Measurements from ENCODE around the gene TMTC1. TPM values are rescaled to one million over a fixed set of nuclear protein-coding genes. Genes with fewer than 3 reads are reported as not detected.

TMTC1 gene
- total and polyA plus RNA-seq, 2 donors (not counting 1 experiment from before 2014, with no cell fraction given): not detected

- intact Hi-C loops (cut with micrococcal nuclease): no loop called here
Measured at GRCh38 chr12:29694002-29694401, 89.7 kb downstream of the TMTC1 start.

GRCh38 chr12:29692237-29692636 is 91.5 kb downstream of the TMTC1 start:
- ChIA-PET CTCF (no interaction called here), POLR2A (no interaction called here)
- no peak for DNase-seq
- Histone ChIP-seq H3K36me3 (replicated peaks in 1 of 2; ENCODE audit: control extremely low read depth in 1 of 2, control insufficient read depth in 1 of 2, extremely low read depth in 1 of 2, insufficient read depth in 2 of 2, low read length in 1 of 2) (no peaks in the 10 kb centered on the region), H3K4me2 (replicated peaks; ENCODE audit: low read depth, low read length, poor library complexity, severe bottlenecking) (no peak overlapping the region), H3K4me3 (ENCODE audit: control extremely low read depth in 1 of 5, extremely low read depth in 1 of 5, insufficient read depth in 1 of 5, low read depth in 2 of 5, low read length in 4 of 5) (no peak overlapping the region), H3K4me1 (ENCODE audit: control insufficient read depth in 2 of 2, insufficient read depth in 2 of 2, low read length in 2 of 2) (no peaks in the 10 kb centered on the region), H4K20me1 (ENCODE audit: control insufficient read depth, insufficient read depth, low read length, poor library complexity, severe bottlenecking) (no peaks in the 10 kb centered on the region), H3K27ac (ENCODE audit: low read length in 2 of 2) (no peak overlapping the region), H3K27me3 (replicated peaks in 1 of 4; ENCODE audit: control extremely low read depth in 1 of 4, control insufficient read depth in 3 of 4, insufficient read depth in 4 of 4, low read length in 3 of 4) (no peaks in the 10 kb centered on the region), H3K79me2 (ENCODE audit: control insufficient read depth, insufficient read depth, low read length) (no peaks in the 10 kb centered on the region), H2AFZ (ENCODE audit: insufficient read depth, low read depth, low read length, poor library complexity, severe bottlenecking) (no peak overlapping the region), H3K9me3 (ENCODE audit: control extremely low read depth in 1 of 3, control insufficient read depth in 2 of 3, insufficient read depth in 1 of 3, low read length in 2 of 3) (no peaks in the 10 kb centered on the region), H3K9ac (ENCODE audit: low read length) (no peak overlapping the region)
- no peak overlapping the region for H3K4me3 Mint-ChIP-seq
- intact Hi-C loops (cut with micrococcal nuclease): no loop called here
- no peaks in the 10 kb centered on the region for H3K4me1 Mint-ChIP-seq
- TF ChIP-seq EZH2 (IDR thresholded peaks at IDR 0.05; ENCODE audit: borderline replicate concordance, insufficient read depth, low read depth, low read length, poor library complexity, severe bottlenecking) (no peak), CTCF (IDR thresholded peaks at IDR 0.05) (no peak)
- H3K9me3 Mint-ChIP-seq (ENCODE audit: insufficient read depth): no peaks in the 10 kb centered on the region
- no peaks in the 10 kb centered on the region for H3K27me3 Mint-ChIP-seq
- no peak overlapping the region for H3K27ac Mint-ChIP-seq
- WGBS (ENCODE audit: insufficient coverage): no CpG with 5 or more reads among the region's 3 CpGs
- ATAC-seq (ENCODE audit: low read depth): no peak

More at GRCh38 chr12:29694002-29694401, 89.7 kb downstream of the TMTC1 start:
- H3K27me3 Mint-ChIP-seq: no peaks in the 10 kb centered on the region
- Histone ChIP-seq H3K4me3 (ENCODE audit: control extremely low read depth in 1 of 5, extremely low read depth in 1 of 5, insufficient read depth in 1 of 5, low read depth in 2 of 5, low read length in 4 of 5) (no peak overlapping the region), H3K36me3 (replicated peaks in 1 of 2; ENCODE audit: control extremely low read depth in 1 of 2, control insufficient read depth in 1 of 2, extremely low read depth in 1 of 2, insufficient read depth in 2 of 2, low read length in 1 of 2) (no peaks in the 10 kb centered on the region), H3K4me2 (replicated peaks; ENCODE audit: low read depth, low read length, poor library complexity, severe bottlenecking) (no peak overlapping the region), H3K27ac (ENCODE audit: low read length in 2 of 2) (no peak overlapping the region), H4K20me1 (ENCODE audit: control insufficient read depth, insufficient read depth, low read length, poor library complexity, severe bottlenecking) (no peaks in the 10 kb centered on the region), H3K9me3 (ENCODE audit: control extremely low read depth in 1 of 3, control insufficient read depth in 2 of 3, insufficient read depth in 1 of 3, low read length in 2 of 3) (no peaks in the 10 kb centered on the region), H2AFZ (ENCODE audit: insufficient read depth, low read depth, low read length, poor library complexity, severe bottlenecking) (no peak overlapping the region), H3K9ac (ENCODE audit: low read length) (no peak overlapping the region), H3K27me3 (replicated peaks in 1 of 4; ENCODE audit: control extremely low read depth in 1 of 4, control insufficient read depth in 3 of 4, insufficient read depth in 4 of 4, low read length in 3 of 4) (no peaks in the 10 kb centered on the region), H3K4me1 (ENCODE audit: control insufficient read depth in 2 of 2, insufficient read depth in 2 of 2, low read length in 2 of 2) (no peaks in the 10 kb centered on the region), H3K79me2 (ENCODE audit: control insufficient read depth, insufficient read depth, low read length) (no peaks in the 10 kb centered on the region)
- WGBS (ENCODE audit: insufficient coverage): 97% methylated on average over 4 of the region's 5 CpGs
- POLR2A ChIA-PET: no interaction called here
- H3K4me3 Mint-ChIP-seq: no peak overlapping the region
- CTCF ChIA-PET: no interaction called here
- H3K27ac Mint-ChIP-seq: no peak overlapping the region
- TF ChIP-seq CTCF (IDR thresholded peaks at IDR 0.05) (no peak), EZH2 (IDR thresholded peaks at IDR 0.05; ENCODE audit: borderline replicate concordance, insufficient read depth, low read depth, low read length, poor library complexity, severe bottlenecking) (no peak)
- no peaks in the 10 kb centered on the region for H3K9me3 Mint-ChIP-seq (ENCODE audit: insufficient read depth)
- H3K4me1 Mint-ChIP-seq: no peaks in the 10 kb centered on the region
- DNase-seq: no peak
- no peak for ATAC-seq (ENCODE audit: low read depth)

Measured in B cell (primary cell).